Aorta (tissue), 5 donors: Measurements from ENCODE around the gene EDA. TPM values are rescaled to one million over a fixed set of nuclear protein-coding genes. Genes with fewer than 3 reads are reported as not detected.
"Not testable (repeated sequence)": the region's sequence is repeated elsewhere in the genome, so short reads cannot be mapped to it uniquely, and the experiment has no call there.

Experiments
- ATAC-seq: fragments of 200-7000 bp; cut with Tn5 transposase; one replicate; pipeline ENCODE4 v1.9.1; 2022; ENCODE audit warnings: moderate library complexity; ENCODE audit not compliant: low FRiP score
- DNase-seq, 2 donors: peaks; one replicate each; pipeline ENCODE4 v3.0.0-alpha.2; 2020
- H3K27ac ChIP-seq, 2 donors: one replicate each; pipeline ENCODE4 v1.5.1; 2013; ENCODE audit warnings: low read length in 2 of 2, mild to moderate bottlenecking in 2 of 2, moderate library complexity in 2 of 2, control low read depth in 1 of 2, inconsistent platforms in 1 of 2, low read depth in 1 of 2
- H3K27me3 ChIP-seq, 2 donors: one replicate each; pipeline ENCODE4 v1.6.1; 2013; ENCODE audit warnings: control low read depth in 1 of 2, low read length in 1 of 2, mild to moderate bottlenecking in 1 of 2, moderate library complexity in 1 of 2; ENCODE audit not compliant: insufficient read depth in 2 of 2, control insufficient read depth in 1 of 2
- H3K36me3 ChIP-seq, 2 donors: one replicate each; pipeline ENCODE4 v1.6.1; 2013; ENCODE audit warnings: control low read depth in 1 of 2, low read length in 1 of 2, mild to moderate bottlenecking in 1 of 2; ENCODE audit not compliant: insufficient read depth in 2 of 2, control insufficient read depth in 1 of 2
- H3K4me1 ChIP-seq, 2 donors: one replicate each; pipeline ENCODE4 v1.6.1; 2013; ENCODE audit warnings: low read length in 2 of 2, control low read depth in 1 of 2, mild to moderate bottlenecking in 1 of 2, moderate library complexity in 1 of 2; ENCODE audit not compliant: insufficient read depth in 2 of 2, control insufficient read depth in 1 of 2
- H3K4me3 ChIP-seq, 2 donors: one replicate each; pipeline ENCODE4 v1.5.1; 2013; ENCODE audit warnings: low read length in 2 of 2, control low read depth in 1 of 2, mild to moderate bottlenecking in 1 of 2
- H3K9me3 ChIP-seq: one replicate; pipeline ENCODE4 v1.6.1; 2013; ENCODE audit warnings: mild to moderate bottlenecking, low read length; ENCODE audit not compliant: control insufficient read depth
- WGBS, 2 donors: extraction: QIAGEN DNeasy Blood & Tissue Kit; methylation state at CpG; one replicate each; pipeline ENCODE4 v1.1.7; 2013; 5-methylcytosine and 5-hydroxymethylcytosine counted together
- intact Hi-C, 2 donors: fragments of 100-400 bp; cut with DNase I; formaldehyde crosslinking; loops; one replicate each; pipeline versions ENCODE4 v1.14.2 to v1.15.0; 2022
- polyA plus RNA-seq, 2 donors: library from polyadenylated mRNA; stranded (reverse); fragments of 200-250 nt; gene quantifications; one replicate each; pipeline ENCODE4 v1.2.3, GENCODE V29; 2013
- total RNA-seq, 2 donors: library from RNA; stranded (reverse); fragmentation: NEBNext Ultra II Directional; extraction: Animal tissue kit (Norgen Biotek cat#: 25700); gene quantifications; one replicate each; pipeline ENCODE4 v1.2.1, GENCODE V29; 2021
- donor health status: healthy with polysubstance abuse.
- donor health status: Bipolar disorder and iron deficiency.
- donor health status: DM: no; HTN: no; CAD: no.
- donor health status: DM: no; HTN: no; CAD: no.
- donor health status: DM: yes; HTN: yes; CAD: no.

Gene EDA
- total and polyA plus RNA-seq, 4 donors, result 1.7 to 9.0 (median 3.5) TPM

GRCh38 chrX:69993494-69993893 lies 377.6 kb downstream of the EDA start:
- Histone ChIP-seq H3K36me3 (no peaks in the 10 kb centered on the region), H3K27ac (no peak overlapping the region), H3K9me3 (no peaks in the 10 kb centered on the region), H3K4me1 (no peaks in the 10 kb centered on the region), H3K4me3 (no peak overlapping the region), H3K27me3 (no peaks in the 10 kb centered on the region)
- intact Hi-C loops, result no loop called here
- no peak for DNase-seq
- ATAC-seq, result no peak

- Histone ChIP-seq H3K36me3 (no peaks in the 10 kb centered on the region), H3K4me1 (no peaks in the 10 kb centered on the region), H3K27ac (no peak overlapping the region), H3K9me3 (no peaks in the 10 kb centered on the region), H3K4me3 (no peak overlapping the region), H3K27me3 (no peaks in the 10 kb centered on the region)
- WGBS, 2 donors, result 62 to 88% methylated on average over 2 of the region's 2 CpGs
- intact Hi-C loops, result no loop called here
- DNase-seq (no peak), ATAC-seq (no peak)
Observed at GRCh38 chrX:69995362-69996112, 379.6 kb downstream of the EDA start.

- ATAC-seq, result no peak
- H3K36me3 ChIP-seq, result no peaks in the 10 kb centered on the region
- H3K9me3 ChIP-seq, result no peaks in the 10 kb centered on the region
- intact Hi-C loops, result no loop called here
- no peak overlapping the region for H3K27ac ChIP-seq
- H3K4me3 ChIP-seq, result no peak overlapping the region
- DNase-seq, result no peak
- no peaks in the 10 kb centered on the region for H3K27me3 ChIP-seq
- H3K4me1 ChIP-seq, result no peaks in the 10 kb centered on the region
Observed at GRCh38 chrX:69996113-69996468, 380.2 kb downstream of the EDA start.

GRCh38 chrX:69998299-69998698 lies 382.4 kb downstream of the EDA start:
- H3K36me3 ChIP-seq, H3K27ac ChIP-seq, intact Hi-C loops, H3K9me3 ChIP-seq, H3K4me1 ChIP-seq, DNase-seq, H3K27me3 ChIP-seq, H3K4me3 ChIP-seq, ATAC-seq: not testable (repeated sequence)

GRCh38 chrX:70001269-70001668 lies 385.4 kb downstream of the EDA start:
- intact Hi-C loops, result no loop called here
- no peak for ATAC-seq

GRCh38 chrX:70001708-70002341 lies 385.9 kb downstream of the EDA start:
- ATAC-seq (no peak), DNase-seq (no peak)
- no peaks in the 10 kb centered on the region for H3K36me3 ChIP-seq
- no peaks in the 10 kb centered on the region for H3K27me3 ChIP-seq
- no peaks in the 10 kb centered on the region for H3K4me1 ChIP-seq
- WGBS, 2 donors, result 80 to 83% methylated on average over 3 of the region's 3 CpGs
- H3K27ac ChIP-seq, result no peak overlapping the region
- no peaks in the 10 kb centered on the region for H3K9me3 ChIP-seq
- H3K4me3 ChIP-seq, result no peak overlapping the region
- intact Hi-C loops, result no loop called here

More at GRCh38 chrX:70001269-70001668, 385.4 kb downstream of the EDA start:
- WGBS, 2 donors, result 45 to 64% methylated on average over 2 of the region's 2 CpGs
- no peak overlapping the region for H3K4me3 ChIP-seq
- H3K36me3 ChIP-seq, result no peaks in the 10 kb centered on the region
- H3K9me3 ChIP-seq, result no peaks in the 10 kb centered on the region
- DNase-seq, result no peak
- H3K27me3 ChIP-seq, result no peaks in the 10 kb centered on the region
- H3K4me1 ChIP-seq, result no peaks in the 10 kb centered on the region
- H3K27ac ChIP-seq, result no peak overlapping the region

- ATAC-seq, result no peak
Observed at GRCh38 chrX:70007946-70008345, 392.0 kb downstream of the EDA start.

GRCh38 chrX:70009049-70009448 lies 393.1 kb downstream of the EDA start:
- H3K4me1 ChIP-seq, result no peaks in the 10 kb centered on the region
- no peak for DNase-seq
- no peaks in the 10 kb centered on the region for H3K9me3 ChIP-seq
- no peak overlapping the region for H3K27ac ChIP-seq
- no peaks in the 10 kb centered on the region for H3K36me3 ChIP-seq
- no peak for ATAC-seq
- intact Hi-C loops, result no loop called here
- H3K4me3 ChIP-seq, result no peak overlapping the region
- no peaks in the 10 kb centered on the region for H3K27me3 ChIP-seq

More at GRCh38 chrX:70007946-70008345, 392.0 kb downstream of the EDA start:
- Histone ChIP-seq H3K9me3 (no peaks in the 10 kb centered on the region), H3K27me3 (no peaks in the 10 kb centered on the region), H3K4me1 (no peaks in the 10 kb centered on the region), H3K4me3 (no peak overlapping the region), H3K36me3 (no peaks in the 10 kb centered on the region), H3K27ac (no peak overlapping the region)
- intact Hi-C loops, result no loop called here
- DNase-seq, result no peak

- Histone ChIP-seq H3K4me3 (no peak overlapping the region), H3K4me1 (no peaks in the 10 kb centered on the region), H3K27me3 (no peaks in the 10 kb centered on the region), H3K27ac (no peak overlapping the region), H3K9me3 (no peaks in the 10 kb centered on the region), H3K36me3 (no peaks in the 10 kb centered on the region)
- ATAC-seq (no peak), DNase-seq (no peak)
- 62 to 82% methylated on average over 2 of the region's 2 CpGs for WGBS, 2 donors
- intact Hi-C loops, result no loop called here
Observed at GRCh38 chrX:70009970-70010369, 394.1 kb downstream of the EDA start.
